A549 (cell line): ENCODE measurements around the gene MROH7. TPM values are rescaled to one million over a fixed set of nuclear protein-coding genes. Genes with fewer than 3 reads are reported as not detected.

Experiments used
- ATAC-seq, 2 experiments: fragments of 200-7000 bp in 1 of 2; fragments of >200 bp in 1 of 2; cut with Nextera tagmentation in 1 of 2; cut with Tn5 transposase in 1 of 2; 3 replicates each; pipeline versions ENCODE4 v1.8.0 to v1.9.1; 2018 to 2020; ENCODE audit warnings: mild to moderate bottlenecking in 1 of 2, moderate library complexity in 1 of 2
- CTCF ChIA-PET: fragments of 300-600 bp; sonication (Branson Sonifier 250); formaldehyde crosslinking; extraction: SDS; loops from one replicate; lab custom pipeline; 2021; ENCODE audit warnings: antibody characterized with exemption, inconsistent platforms; lab: Yijun Ruan, JAX
- POLR2A ChIA-PET: fragments of 350-600 bp; formaldehyde crosslinking; extraction: SDS; loops from one replicate; lab custom pipeline; 2021; ENCODE audit warnings: antibody characterized with exemption, inconsistent platforms; lab: Yijun Ruan, JAX
- DNase-seq, 2 experiments: peaks; one replicate each; pipeline versions ENCODE4 v3.0.0 to v3.0.0-alpha.2; 2011 to 2016; ENCODE audit warnings: low read depth in 1 of 2, low spot score in 1 of 2
- FAIRE-seq: peaks from 2 replicates; lab custom pipeline; 2011; peaks lifted over from hg19 to GRCh38; lab: Jason Lieb, UNC
- H3K27ac ChIP-seq, 2 experiments: fragments of >200 bp; sonication (Bioruptor Twin); formaldehyde crosslinking; 3 replicates each; pipeline ENCODE4 v1.5.1; 2016 to 2017
- H3K4me1 ChIP-seq: fragments of >200 bp; sonication (Bioruptor Twin); formaldehyde crosslinking; 3 replicates; pipeline ENCODE4 v1.6.1; 2016
- H3K4me2 ChIP-seq: fragments of >200 bp; sonication (Bioruptor Twin); formaldehyde crosslinking; 3 replicates; pipeline ENCODE4 v1.6.1; 2016
- H3K4me3 ChIP-seq: fragments of >200 bp; sonication (Bioruptor Twin); formaldehyde crosslinking; 3 replicates; pipeline ENCODE4 v1.5.1; 2016
- H3K9me3 ChIP-seq: fragments of >200 bp; sonication (Bioruptor Twin); formaldehyde crosslinking; 3 replicates; pipeline ENCODE4 v1.6.1; 2016
- BCL3 ChIP-seq: fragments of >200 bp; sonication (Bioruptor Twin); formaldehyde crosslinking; IDR thresholded peaks from 3 replicates; pipeline ENCODE4 v1.6.1; 2016
- BHLHE40 ChIP-seq: IDR thresholded peaks from 2 replicates; pipeline ENCODE4 v1.6.1; 2012; ENCODE audit warnings: low read depth, low read length, inconsistent platforms
- CBX2 ChIP-seq: fragments of 200-600 bp; sonication (generic); IDR thresholded peaks from 2 replicates; pipeline ENCODE4 v1.6.1; 2016; ENCODE audit warnings: low read depth, mild to moderate bottlenecking, borderline replicate concordance
- CBX8 ChIP-seq: fragments of 200-600 bp; sonication (generic); IDR thresholded peaks from 2 replicates; pipeline ENCODE4 v1.6.1; 2016
- EHMT2 ChIP-seq: fragments of 200-600 bp; sonication (generic); IDR thresholded peaks from 2 replicates; pipeline ENCODE4 v1.6.1; 2016; ENCODE audit warnings: antibody characterized with exemption, low read depth, mild to moderate bottlenecking, moderate library complexity
- EP300 ChIP-seq, 2 experiments: fragments of >200 bp; sonication (Bioruptor Twin); formaldehyde crosslinking; IDR thresholded peaks; 2 replicates in 1 of 2; 3 replicates in 1 of 2; pipeline ENCODE4 v1.6.1; 2016 to 2017
- FOSL2 ChIP-seq, 2 experiments: fragments of 450-650 bp in 1 of 2; fragments of >200 bp in 1 of 2; sonication (Bioruptor Twin) in 1 of 2; formaldehyde crosslinking; IDR thresholded peaks; 2 replicates each; pipeline versions ENCODE4 v1.5.0 to v1.6.1; 2016 to 2020; ENCODE audit warnings: mild to moderate bottlenecking in 1 of 2, moderate library complexity in 1 of 2
- FOXS1 ChIP-seq: fragments of 250-450 bp; sonication (Bioruptor Pico); IDR thresholded peaks from 2 replicates; pipeline ENCODE4 v1.5.0; 2020; ENCODE audit warnings: mild to moderate bottlenecking, moderate library complexity
- HES2 ChIP-seq: fragments of >200 bp; sonication (Bioruptor Twin); formaldehyde crosslinking; IDR thresholded peaks from 2 replicates; pipeline ENCODE4 v1.6.1; 2016
- HOXA7 ChIP-seq: fragments of 250-450 bp; sonication (Bioruptor Pico); IDR thresholded peaks from 2 replicates; pipeline ENCODE4 v1.5.0; 2020; ENCODE audit warnings: mild to moderate bottlenecking, moderate library complexity
- HOXB5 ChIP-seq: fragments of 250-450 bp; sonication (Bioruptor Pico); IDR thresholded peaks from 2 replicates; pipeline ENCODE4 v1.5.0; 2020; ENCODE audit warnings: mild to moderate bottlenecking, moderate library complexity
- KDM1A ChIP-seq: fragments of 200-600 bp; sonication (generic); IDR thresholded peaks from 2 replicates; pipeline ENCODE4 v1.6.1; 2016; ENCODE audit warnings: low read depth, mild to moderate bottlenecking
- KDM5A ChIP-seq: fragments of 200-600 bp; sonication (generic); IDR thresholded peaks from 2 replicates; pipeline ENCODE4 v1.6.1; 2016; ENCODE audit warnings: antibody characterized with exemption, mild to moderate bottlenecking
- MAFK ChIP-seq: fragments of 450-650 bp; IDR thresholded peaks from 2 replicates; pipeline ENCODE4 v1.6.1; 2014; ENCODE audit not compliant: partially characterized antibody
- MYC ChIP-seq: IDR thresholded peaks from 2 replicates; pipeline ENCODE4 v1.6.1; 2012; ENCODE audit warnings: mild to moderate bottlenecking, inconsistent platforms, low read length, improper control_type of control experiment, borderline replicate concordance
- NFE2L2 ChIP-seq: fragments of 150-350 bp; conservative IDR thresholded peaks from 2 replicates; pipeline ENCODE4 v1.6.1; 2014; ENCODE audit warnings: low read length
- NR3C1 ChIP-seq: fragments of >200 bp; sonication (Bioruptor Twin); formaldehyde crosslinking; IDR thresholded peaks from 3 replicates; pipeline ENCODE4 v1.6.1; 2017
- PHF8 ChIP-seq: fragments of 200-600 bp; sonication (generic); IDR thresholded peaks from 2 replicates; pipeline ENCODE4 v1.6.1; 2016; ENCODE audit warnings: low read depth, mild to moderate bottlenecking, antibody characterized with exemption, moderate library complexity, borderline replicate concordance
- POLR2A ChIP-seq: IDR thresholded peaks from 2 replicates; pipeline ENCODE4 v1.6.1; 2012; ENCODE audit warnings: mild to moderate bottlenecking, low read length
- RAD21 ChIP-seq, 2 experiments: fragments of >200 bp in 1 of 2; sonication (Bioruptor Twin) in 1 of 2; formaldehyde crosslinking in 1 of 2; IDR thresholded peaks in 1 of 2; conservative IDR thresholded peaks in 1 of 2; 2 replicates in 1 of 2; 3 replicates in 1 of 2; pipeline ENCODE4 v1.6.1; 2012 to 2018; ENCODE audit warnings: inconsistent platforms in 1 of 2
- RARB ChIP-seq: fragments of 250-450 bp; sonication (Bioruptor Pico); IDR thresholded peaks from 2 replicates; pipeline ENCODE4 v1.8.0; 2021; ENCODE audit warnings: mild to moderate bottlenecking, moderate library complexity
- TFCP2L1 ChIP-seq: fragments of 250-450 bp; sonication (Bioruptor Pico); IDR thresholded peaks from 2 replicates; pipeline ENCODE4 v1.5.0; 2021; ENCODE audit warnings: mild to moderate bottlenecking
- ZC3H11A ChIP-seq: fragments of 450-650 bp; IDR thresholded peaks from 2 replicates; pipeline ENCODE4 v1.6.1; 2014; ENCODE audit warnings: antibody characterized with exemption, mild to moderate bottlenecking
- ZFP36 ChIP-seq: fragments of 450-650 bp; IDR thresholded peaks from 2 replicates; pipeline ENCODE4 v1.6.1; 2014; ENCODE audit warnings: borderline replicate concordance; ENCODE audit not compliant: partially characterized antibody
- ZNF302 ChIP-seq: fragments of 250-450 bp; sonication (Bioruptor Pico); IDR thresholded peaks from 2 replicates; pipeline ENCODE4 v1.9.0; 2021; ENCODE audit warnings: inconsistent platforms, mild to moderate bottlenecking, moderate library complexity
- WGBS: methylation state at CpG from one replicate; pipeline ENCODE4 v1.1.6; 2017; ENCODE audit errors: missing lambda C conversion rate; 5-methylcytosine and 5-hydroxymethylcytosine counted together
- polyA plus RNA-seq, 4 experiments: library from polyadenylated mRNA; depleted of rRNA in 3 of 4; stranded (reverse); fragments of >200 nt; fragmentation: RNase III in 1 of 4; extraction: RNeasy Plus Mini Kit Qiagen cat#74134 plus additional on column Dnase treatment in 1 of 4; gene quantifications; 2 replicates in 3 of 4; 3 replicates in 1 of 4; pipeline ENCODE4 v1.2.3, GENCODE V29; 2011 to 2017
- TF ChIP-seq, protein P1 (sequence below): fragments of 250-450 bp; sonication (Bioruptor Pico); IDR thresholded peaks from 2 replicates; pipeline ENCODE4 v1.5.0; 2021; ENCODE audit warnings: mild to moderate bottlenecking, moderate library complexity, borderline replicate concordance

Gene MROH7
- polyA plus RNA-seq, 2 of the 4 experiments (the other 2 are of a cell fraction): not detected

GRCh38 chr1:54650417-54650816, 8.8 kb downstream of the MROH7 start:
- ChIA-PET POLR2A (no interaction called here), CTCF (no interaction called here)
- H3K9me3 ChIP-seq: no peaks in the 10 kb centered on the region
- H3K27ac ChIP-seq: no peak overlapping the region
- no peak for FAIRE-seq
- H3K4me2 ChIP-seq: no peak overlapping the region
- TF ChIP-seq RAD21 (conservative IDR thresholded peaks at IDR 0.05 in 1 of 2, IDR thresholded peaks at IDR 0.05 in 1 of 2): no peak
- no peak for TF ChIP-seq EHMT2
- no peak for TF ChIP-seq TFCP2L1 (CRISPR knock-in tag)
- TF ChIP-seq FOSL2 (IDR thresholded peaks at IDR 0.05): no peak
- no peak for TF ChIP-seq FOSL2 (CRISPR knock-in tag; IDR thresholded peaks at IDR 0.05)
- no peak for TF ChIP-seq PHF8
- TF ChIP-seq NR3C1: no peak
- no peak for TF ChIP-seq HOXB5
- TF ChIP-seq CBX8: no peak
- TF ChIP-seq BCL3: no peak
- TF ChIP-seq EP300 (IDR thresholded peaks at IDR 0.05): no peak
- no peak for TF ChIP-seq ZNF302 (CRISPR knock-in tag)
- no peak for TF ChIP-seq FOXS1
- TF ChIP-seq, protein P1, sequence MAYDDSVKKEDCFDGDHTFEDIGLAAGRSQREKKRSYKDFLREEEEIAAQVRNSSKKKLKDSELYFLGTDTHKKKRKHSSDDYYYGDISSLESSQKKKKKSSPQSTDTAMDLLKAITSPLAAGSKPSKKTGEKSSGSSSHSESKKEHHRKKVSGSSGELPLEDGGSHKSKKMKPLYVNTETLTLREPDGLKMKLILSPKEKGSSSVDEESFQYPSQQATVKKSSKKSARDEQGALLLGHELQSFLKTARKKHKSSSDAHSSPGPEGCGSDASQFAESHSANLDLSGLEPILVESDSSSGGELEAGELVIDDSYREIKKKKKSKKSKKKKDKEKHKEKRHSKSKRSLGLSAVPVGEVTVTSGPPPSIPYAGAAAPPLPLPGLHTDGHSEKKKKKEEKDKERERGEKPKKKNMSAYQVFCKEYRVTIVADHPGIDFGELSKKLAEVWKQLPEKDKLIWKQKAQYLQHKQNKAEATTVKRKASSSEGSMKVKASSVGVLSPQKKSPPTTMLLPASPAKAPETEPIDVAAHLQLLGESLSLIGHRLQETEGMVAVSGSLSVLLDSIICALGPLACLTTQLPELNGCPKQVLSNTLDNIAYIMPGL (CRISPR knock-in tag): no peak
- no peak for TF ChIP-seq POLR2A
- TF ChIP-seq RARB: no peak
- TF ChIP-seq CBX2: no peak
- no peak for TF ChIP-seq HOXA7 (CRISPR knock-in tag)
- no peak for TF ChIP-seq KDM5A
- TF ChIP-seq KDM1A: no peak
- no peak for TF ChIP-seq NFE2L2
- no peak for ATAC-seq
- 78% methylated on average over 3 of the region's 3 CpGs for WGBS
- peaks cover 18% of the 10 kb centered on the region for H3K4me1 ChIP-seq
- no peak overlapping the region for H3K4me3 ChIP-seq
- no peak for DNase-seq

DNA sequence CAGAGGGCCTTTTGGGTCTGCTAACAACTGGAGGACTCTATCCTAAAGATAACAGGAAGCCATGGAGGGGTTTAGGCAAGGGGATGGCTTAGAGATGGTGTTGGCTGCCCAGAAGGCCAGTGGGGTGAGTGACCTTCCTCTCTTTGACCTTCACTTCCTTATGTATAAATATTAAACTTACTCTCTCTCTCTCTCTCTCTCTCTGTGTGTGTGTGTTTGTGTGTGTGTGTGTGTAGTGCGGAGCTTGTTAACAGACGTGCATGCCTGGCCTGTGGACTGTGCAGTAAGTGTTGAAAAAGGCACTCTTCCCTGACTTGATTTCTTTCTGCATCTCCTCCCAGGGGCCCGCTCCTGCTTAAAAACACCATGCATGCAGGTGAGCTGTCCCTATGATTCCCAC, 10.0 kb downstream of the MROH7 start:
- H3K27ac ChIP-seq: no peak overlapping the region
- H3K9me3 ChIP-seq: no peaks in the 10 kb centered on the region
- no peak overlapping the region for H3K4me3 ChIP-seq
- DNase-seq (no peak), ATAC-seq (no peak), FAIRE-seq (no peak)
- H3K4me2 ChIP-seq: no peak overlapping the region
- TF ChIP-seq HOXA7 (CRISPR knock-in tag) (no peak), HES2 (no peak), BHLHE40 (no peak), MAFK (no peak), ZC3H11A (no peak), NFE2L2 (no peak), KDM1A (no peak), MYC (no peak), PHF8 (no peak), ZFP36 (no peak)
- ChIA-PET POLR2A (no interaction called here), CTCF (no interaction called here)
- H3K4me1 ChIP-seq: peaks cover 18% of the 10 kb centered on the region
- 69% methylated on average over 3 of the region's 3 CpGs for WGBS
